H1 (cell line): ENCODE measurements around the gene ENDOG. TPM values are rescaled to one million over a fixed set of nuclear protein-coding genes. Genes with fewer than 3 reads are reported as not detected.

Experiments used
- CTCF ChIA-PET: fragments of 300-600 bp; sonication (Branson Sonifier 250); formaldehyde crosslinking; loops from one replicate; lab custom pipeline; 2021; ENCODE audit not compliant: partially characterized antibody; lab: Charles Lee
- POLR2A ChIA-PET: fragments of 300-600 bp; sonication (Branson Sonifier 250); formaldehyde crosslinking; loops from one replicate; lab custom pipeline; 2021; ENCODE audit warnings: inconsistent platforms; ENCODE audit not compliant: partially characterized antibody; lab: Charles Lee
- DNase-seq, 2 experiments: peaks; one replicate each; pipeline versions ENCODE4 v3.0.0 to v3.0.0-alpha.2; 2010 to 2022; ENCODE audit warnings: low spot score in 2 of 2, low read depth in 1 of 2, mixed read lengths in 1 of 2
- FAIRE-seq: peaks from 2 replicates; lab custom pipeline; 2011; peaks lifted over from hg19 to GRCh38; lab: Jason Lieb, UNC
- H2AFZ ChIP-seq: 2 replicates; pipeline ENCODE4 v1.8.1; 2012; ENCODE audit warnings: low read length, inconsistent platforms
- H2AK5ac ChIP-seq: 2 replicates; pipeline ENCODE4 v1.6.1; 2013; ENCODE audit warnings: low read depth, low read length
- H2BK120ac ChIP-seq: replicated peaks from 2 replicates; pipeline ENCODE3; 2013; ENCODE audit warnings: low read depth, low read length, inconsistent platforms
- H2BK12ac ChIP-seq: 2 replicates; pipeline ENCODE4 v1.6.1; 2013; ENCODE audit warnings: low read depth, low read length
- H2BK15ac ChIP-seq: 2 replicates; pipeline ENCODE4 v1.6.1; 2013; ENCODE audit warnings: low read length
- H2BK20ac ChIP-seq: 2 replicates; pipeline ENCODE4 v1.6.1; 2013; ENCODE audit warnings: low read length
- H2BK5ac ChIP-seq: 2 replicates; pipeline ENCODE4 v1.6.1; 2013; ENCODE audit warnings: low read depth, low read length
- H3K14ac ChIP-seq: 2 replicates; pipeline ENCODE4 v1.6.1; 2013; ENCODE audit warnings: inconsistent platforms; ENCODE audit not compliant: insufficient read length
- H3K18ac ChIP-seq: 2 replicates; pipeline ENCODE4 v1.6.1; 2013; ENCODE audit warnings: low read length; ENCODE audit errors: extremely low read depth
- H3K23ac ChIP-seq: 2 replicates; pipeline ENCODE4 v1.6.1; 2013; ENCODE audit warnings: inconsistent platforms; ENCODE audit not compliant: insufficient read length
- H3K23me2 ChIP-seq: 2 replicates; pipeline ENCODE4 v1.6.1; 2013; ENCODE audit warnings: low read depth, low read length
- H3K27ac ChIP-seq: 2 replicates; pipeline ENCODE4 v1.6.1; 2011; ENCODE audit warnings: low read depth, low read length, inconsistent platforms
- H3K27me3 ChIP-seq, 4 experiments: replicated peaks in 1 of 4; 1 replicate in 1 of 4; 2 replicates in 3 of 4; pipeline versions ENCODE4 v1.6.1 to v1.8.1; 2011 to 2013; ENCODE audit warnings: low read length in 3 of 4, mild to moderate bottlenecking in 3 of 4, inconsistent platforms in 2 of 4, mixed read lengths in 2 of 4, moderate library complexity in 1 of 4; ENCODE audit not compliant: control insufficient read depth in 3 of 4, insufficient read depth in 3 of 4; ENCODE audit errors: extremely low read depth in 1 of 4
- H3K36me3 ChIP-seq, 4 experiments: 2 replicates each; pipeline versions ENCODE4 v1.6.1 to v1.8.1; 2011 to 2013; ENCODE audit warnings: mild to moderate bottlenecking in 4 of 4, low read length in 3 of 4, moderate library complexity in 2 of 4, control low read depth in 1 of 4, inconsistent platforms in 1 of 4; ENCODE audit not compliant: insufficient read depth in 4 of 4, control insufficient read depth in 2 of 4
- H3K4ac ChIP-seq: replicated peaks from 2 replicates; pipeline ENCODE3; 2013; ENCODE audit warnings: low read length, low read depth, mixed read lengths, inconsistent platforms; ENCODE audit not compliant: insufficient read length
- H3K4me1 ChIP-seq, 4 experiments: replicated peaks in 1 of 4; 1 replicate in 1 of 4; 2 replicates in 3 of 4; pipeline versions ENCODE4 v1.6.1 to v1.8.1; 2011 to 2013; ENCODE audit warnings: low read length in 3 of 4, inconsistent platforms in 2 of 4, mixed read lengths in 1 of 4; ENCODE audit not compliant: insufficient read depth in 4 of 4, control insufficient read depth in 3 of 4
- H3K4me2 ChIP-seq, 2 experiments: 2 replicates each; pipeline versions ENCODE4 v1.6.1 to v1.8.1; 2011 to 2013; ENCODE audit warnings: low read depth in 2 of 2, low read length in 2 of 2, control low read depth in 1 of 2, inconsistent platforms in 1 of 2, mild to moderate bottlenecking in 1 of 2; ENCODE audit not compliant: insufficient read depth in 1 of 2
- H3K4me3 ChIP-seq, 4 experiments: fragments of 200-600, 300-600 bp in 1 of 4; sonication (generic), shearing (Covaris generic), sonication (Bioruptor Twin) in 1 of 4; 2 replicates each; pipeline versions ENCODE4 v1.5.1 to v1.8.1; 2011 to 2016; ENCODE audit warnings: low read length in 4 of 4, low read depth in 3 of 4, control low read depth in 2 of 4, inconsistent platforms in 2 of 4, mild to moderate bottlenecking in 2 of 4, mixed read lengths in 1 of 4, moderate library complexity in 1 of 4; ENCODE audit not compliant: insufficient read depth in 2 of 4; ENCODE audit errors: extremely low read depth in 1 of 4
- H3K56ac ChIP-seq: replicated peaks from 2 replicates; pipeline ENCODE3; 2013; ENCODE audit warnings: low read depth, mild to moderate bottlenecking, mixed read lengths, low read length, inconsistent platforms; ENCODE audit not compliant: insufficient read length
- H3K79me1 ChIP-seq: 2 replicates; pipeline ENCODE4 v1.6.1; 2013; ENCODE audit warnings: low read depth, low read length, control low read depth
- H3K79me2 ChIP-seq, 2 experiments: 2 replicates each; pipeline versions ENCODE4 v1.6.1 to v1.8.1; 2012 to 2013; ENCODE audit warnings: low read length in 2 of 2, mild to moderate bottlenecking in 2 of 2, inconsistent platforms in 1 of 2; ENCODE audit not compliant: insufficient read depth in 2 of 2, control insufficient read depth in 1 of 2
- H3K9ac ChIP-seq, 4 experiments: replicated peaks in 1 of 4; 1 replicate in 1 of 4; 2 replicates in 3 of 4; pipeline versions ENCODE4 v1.6.1 to v1.8.1; 2011 to 2013; ENCODE audit warnings: low read depth in 3 of 4, low read length in 3 of 4, control low read depth in 2 of 4, mild to moderate bottlenecking in 2 of 4, moderate library complexity in 2 of 4, inconsistent platforms in 1 of 4; ENCODE audit errors: extremely low read depth in 1 of 4
- H3K9me3 ChIP-seq, 2 experiments: 2 replicates each; pipeline versions ENCODE4 v1.6.1 to v1.8.1; 2012 to 2013; ENCODE audit warnings: mild to moderate bottlenecking in 2 of 2, moderate library complexity in 2 of 2, control low read depth in 1 of 2, inconsistent platforms in 1 of 2, low read depth in 1 of 2, low read length in 1 of 2, mixed read lengths in 1 of 2; ENCODE audit not compliant: insufficient read depth in 2 of 2
- H4K20me1 ChIP-seq, 2 experiments: replicated peaks in 1 of 2; 2 replicates each; pipeline versions ENCODE3 to v1.8.1; 2011 to 2013; ENCODE audit warnings: inconsistent platforms in 2 of 2, low read length in 2 of 2, mild to moderate bottlenecking in 1 of 2; ENCODE audit not compliant: insufficient read depth in 2 of 2, control insufficient read depth in 1 of 2
- H4K5ac ChIP-seq: 2 replicates; pipeline ENCODE4 v1.6.1; 2013; ENCODE audit warnings: low read length, low read depth, mixed read lengths, inconsistent platforms; ENCODE audit not compliant: insufficient read length
- H4K8ac ChIP-seq: 2 replicates; pipeline ENCODE4 v1.8.0; 2013; ENCODE audit warnings: mild to moderate bottlenecking, moderate library complexity, low read length, inconsistent platforms; ENCODE audit not compliant: insufficient read depth; ENCODE audit errors: extremely low read depth
- H4K91ac ChIP-seq: replicated peaks from 2 replicates; pipeline ENCODE3; 2013; ENCODE audit warnings: low read length, mixed read lengths, inconsistent platforms; ENCODE audit not compliant: insufficient read length
- CBX5 ChIP-seq: fragments of 300-800, 300-1000 bp; sonication (generic); IDR thresholded peaks from 2 replicates; pipeline ENCODE4 v1.7.1; 2016; ENCODE audit warnings: antibody characterized with exemption, low read length, low read depth
- CBX8 ChIP-seq: fragments of 300-800, 300-1000 bp; sonication (generic); IDR thresholded peaks from 2 replicates; pipeline ENCODE4 v1.7.1; 2016; ENCODE audit warnings: low read depth, low read length, borderline replicate concordance
- CHD2 ChIP-seq: IDR thresholded peaks from 2 replicates; pipeline ENCODE4 v1.6.1; 2012; ENCODE audit warnings: low read length, improper control_type of control experiment
- CTBP2 ChIP-seq: IDR thresholded peaks from 2 replicates; pipeline ENCODE4 v1.7.0; 2011; ENCODE audit warnings: borderline replicate concordance, mild to moderate bottlenecking, moderate library complexity, mixed read lengths, low read length; ENCODE audit not compliant: insufficient read depth, insufficient read length
- NANOG ChIP-seq: IDR thresholded peaks from 2 replicates; pipeline ENCODE4 v1.6.1; 2011; ENCODE audit warnings: low read length, low read depth, mild to moderate bottlenecking, inconsistent platforms; ENCODE audit not compliant: insufficient read depth, poor library complexity, severe bottlenecking
- PHF8 ChIP-seq: fragments of 200-600 bp; sonication (generic); conservative IDR thresholded peaks from 2 replicates; pipeline ENCODE4 v1.7.1; 2012; ENCODE audit warnings: low read depth, mild to moderate bottlenecking, inconsistent platforms, low read length, moderate library complexity
- RAD21 ChIP-seq, 2 experiments: IDR thresholded peaks in 1 of 2; conservative IDR thresholded peaks in 1 of 2; 2 replicates each; pipeline ENCODE4 v1.6.1; 2011; ENCODE audit warnings: low read depth in 2 of 2, low read length in 2 of 2, improper control_type of control experiment in 1 of 2, inconsistent platforms in 1 of 2, mild to moderate bottlenecking in 1 of 2, moderate library complexity in 1 of 2
- SAP30 ChIP-seq: fragments of 300-600 bp; sonication (generic); IDR thresholded peaks from 2 replicates; pipeline ENCODE4 v1.7.1; 2012; ENCODE audit warnings: low read length, moderate library complexity, mild to moderate bottlenecking, inconsistent platforms; ENCODE audit not compliant: insufficient read depth, insufficient replicate concordance
- TAF1 ChIP-seq: IDR thresholded peaks from 2 replicates; pipeline ENCODE4 v1.6.1; 2011; ENCODE audit warnings: mild to moderate bottlenecking, low read depth, low read length
- WGBS, 2 experiments: shearing (Covaris generic) in 1 of 2; methylation state at CpG; one replicate each; pipeline versions ENCODE4 v1.1.6 to v1.1.7; 2013 to 2015; ENCODE audit warnings: low lambda C conversion rate in 2 of 2, mixed read lengths in 2 of 2, inconsistent platforms in 1 of 2, low coverage in 1 of 2, missing lambda C conversion rate in 1 of 2; ENCODE audit not compliant: insufficient replicate concordance in 2 of 2, insufficient coverage in 1 of 2, insufficient read length in 1 of 2; ENCODE audit errors: extremely low coverage in 1 of 2, missing lambda C conversion rate in 1 of 2; 5-methylcytosine and 5-hydroxymethylcytosine counted together
- polyA plus RNA-seq, 7 experiments: library from polyadenylated mRNA; depleted of rRNA in 3 of 7; stranded (reverse) in 5 of 7; unstranded in 2 of 7; fragments of >200 nt in 5 of 7; fragments of 200-250 nt in 2 of 7; gene quantifications; 1 replicate in 5 of 7; 2 replicates in 1 of 7; 4 replicates in 1 of 7; pipeline versions ENCODE4 v1.2.1 to v1.2.3, GENCODE V29; 2011 to 2013; ENCODE audit warnings: missing spikeins in 2 of 7, mixed read lengths in 2 of 7
- total RNA-seq: library from RNA; stranded (reverse); fragmentation: NEBNext Ultra II Directional; extraction: Animal tissue kit (Norgen Biotek cat#: 25700); gene quantifications from 2 replicates; pipeline ENCODE4 v1.2.1, GENCODE V29; 2021
- TF ChIP-seq, protein P1 (sequence below): IDR thresholded peaks from 2 replicates; pipeline ENCODE4 v1.6.1; 2011; ENCODE audit warnings: low read depth, mild to moderate bottlenecking, low read length; ENCODE audit not compliant: insufficient read depth

Gene ENDOG
- total and polyA plus RNA-seq, 2 of the 8 experiments (the other 6 are each of a cell fraction or from before 2014, with no cell fraction given) = 17.5 to 23.4 TPM

DNA sequence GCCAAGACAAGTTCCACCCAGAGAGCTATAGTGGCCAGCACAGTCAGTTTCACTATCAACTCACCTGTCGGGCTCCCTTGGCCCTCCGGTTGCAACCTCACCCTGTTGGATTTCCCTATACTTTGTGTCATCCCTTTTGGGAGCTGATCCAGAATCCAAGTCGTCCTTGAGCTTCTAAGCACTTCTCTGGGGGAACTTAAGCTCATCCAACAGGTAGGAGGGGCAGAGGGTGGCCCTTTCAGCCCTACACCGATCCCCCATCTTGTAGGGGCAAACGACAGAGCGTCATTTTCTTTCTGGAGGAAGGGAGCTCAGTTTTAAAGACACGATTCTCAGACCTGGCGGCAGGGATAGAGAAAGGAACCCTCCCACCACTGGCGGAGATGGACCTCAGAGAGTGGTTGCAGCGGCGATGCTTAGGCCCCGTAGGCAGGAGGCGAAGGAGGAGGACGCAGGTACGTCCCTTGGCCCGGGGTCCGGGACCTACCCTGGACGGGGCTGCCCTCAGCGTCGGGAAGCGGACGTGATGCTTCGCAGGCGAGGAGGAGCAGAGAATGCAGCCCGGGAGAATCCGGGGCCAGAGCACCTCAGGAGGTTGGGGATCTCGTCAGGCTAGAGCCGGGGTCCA is 47.1 kb upstream of the ENDOG start:
- Histone ChIP-seq H2AK5ac (no peak overlapping the region; the same call in 1 of the 2 replicates), H2BK15ac (no peak overlapping the region), H3K4me1 (peaks cover 0 to 3% (median 1%) of the 10 kb centered on the region in 4 experiments; a peak in 3 of 7 replicates), H3K14ac (no peak overlapping the region), H2BK12ac (peak overlapping the region; percentile 85; the same call in 1 of the 2 replicates), H3K4me3 (peak overlapping the region; percentile 75 to 97 (median 90)), H3K27me3 (no peaks in the 10 kb centered on the region), H2AFZ (no peak overlapping the region; the same call in 1 of the 2 replicates), H3K56ac (no peak overlapping the region), H3K9ac (peak overlapping the region; percentile 86 to 95 (median 88)), H4K5ac (peak overlapping the region; percentile 35), H4K91ac (no peak overlapping the region), H3K4ac (no peak overlapping the region), H3K27ac (peak overlapping the region; percentile 85), H4K8ac (peak overlapping the region; percentile 75; the same call in 1 of the 2 replicates), H2BK120ac (no peak overlapping the region), H2BK20ac (no peak overlapping the region), H3K4me2 (peak overlapping the region; percentile 85 to 98), H3K23ac (no peak overlapping the region), H3K18ac (no peak overlapping the region), H3K36me3 (no peaks in the 10 kb centered on the region; a peak in 1 of 8 replicates), H2BK5ac (peak overlapping the region; percentile 90), H3K9me3 (no peaks in the 10 kb centered on the region), H3K79me1 (peaks cover 3% of the 10 kb centered on the region; the same call in 1 of the 2 replicates), H4K20me1 (peaks cover 0 to 3% of the 10 kb centered on the region in 2 experiments), H3K79me2 (peaks cover 0 to 12% of the 10 kb centered on the region in 2 experiments; a peak in 2 of 4 replicates), H3K23me2 (peaks cover 12% of the 10 kb centered on the region; the same call in 1 of the 2 replicates)
- 4% methylated on average over 26 of the region's 28 CpGs; no CpG with 5 or more reads in 1 of the 2 experiments for WGBS, 2 experiments
- no peak for FAIRE-seq
- ChIA-PET POLR2A (interaction anchor here (0.5 to 3.4 kb wide), 18 partner anchors 9 to 393 kb away, joined by 3 to 20 read pairs (median 4); partner anchors contain the start of genes ENDOG and ZDHHC12), CTCF (interaction anchor here (0.6 to 3.4 kb wide), 13 partner anchors 8 to 768 kb away, joined by 3 to 18 read pairs (median 4); partner anchors contain the start of genes SH3GLB2 and TBC1D13)
- no peak for DNase-seq
- TF ChIP-seq RAD21 (IDR thresholded peaks at IDR 0.05 in 1 of 2, conservative IDR thresholded peaks at IDR 0.05 in 1 of 2; ENCODE audit: low read depth in 2 of 2, low read length in 2 of 2) (no peak), NANOG (no peak), PHF8 (0 out of 2 replicates have a peak, but pooled peaks have one; percentile 21), CBX5 (no peak), CBX8 (no peak), CHD2 (no peak), TAF1 (0 out of 2 replicates have a peak, but pooled peaks have one; percentile 40), SAP30 (peak; percentile 20), CTBP2 (no peak)
- TF ChIP-seq, protein P1, sequence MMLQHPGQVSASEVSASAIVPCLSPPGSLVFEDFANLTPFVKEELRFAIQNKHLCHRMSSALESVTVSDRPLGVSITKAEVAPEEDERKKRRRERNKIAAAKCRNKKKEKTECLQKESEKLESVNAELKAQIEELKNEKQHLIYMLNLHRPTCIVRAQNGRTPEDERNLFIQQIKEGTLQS = no peak
